ENCODE data around the gene GLS.
"Not testable (repeated sequence)": the region's sequence is repeated elsewhere in the genome, so short reads cannot be mapped to it uniquely, and the experiment has no call there.

GLS gene

DNA sequence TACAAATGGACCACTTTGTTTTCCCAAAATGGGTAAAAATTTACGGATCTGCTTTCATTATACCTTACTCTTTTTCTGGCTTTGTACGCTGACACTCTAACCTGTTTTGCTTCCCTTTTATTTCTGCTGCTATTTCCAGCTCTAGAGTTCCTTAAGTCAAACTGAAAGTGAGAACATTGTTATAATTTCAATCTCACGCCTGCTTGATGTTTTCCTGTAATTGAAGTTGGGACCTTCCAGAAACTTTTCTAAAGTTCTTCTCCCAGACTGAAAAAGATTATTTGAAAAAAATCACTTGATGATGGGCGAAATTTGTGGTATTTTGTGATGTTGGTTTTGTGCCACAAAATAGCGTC, 1.8 kb downstream of the GLS start:
- in situ Hi-C loops (cut with HindIII; ENCODE audit: low pct_unique_long_range_greater_than_20kb, low sequenced_read_pairs), result no loop called here
- DNase-seq (ENCODE audit: low read depth in 1 of 2, low spot score in 1 of 2), result no peak
- TF ChIP-seq JUND (IDR thresholded peaks at IDR 0.05; ENCODE audit: low read depth), result no peak

DNA sequence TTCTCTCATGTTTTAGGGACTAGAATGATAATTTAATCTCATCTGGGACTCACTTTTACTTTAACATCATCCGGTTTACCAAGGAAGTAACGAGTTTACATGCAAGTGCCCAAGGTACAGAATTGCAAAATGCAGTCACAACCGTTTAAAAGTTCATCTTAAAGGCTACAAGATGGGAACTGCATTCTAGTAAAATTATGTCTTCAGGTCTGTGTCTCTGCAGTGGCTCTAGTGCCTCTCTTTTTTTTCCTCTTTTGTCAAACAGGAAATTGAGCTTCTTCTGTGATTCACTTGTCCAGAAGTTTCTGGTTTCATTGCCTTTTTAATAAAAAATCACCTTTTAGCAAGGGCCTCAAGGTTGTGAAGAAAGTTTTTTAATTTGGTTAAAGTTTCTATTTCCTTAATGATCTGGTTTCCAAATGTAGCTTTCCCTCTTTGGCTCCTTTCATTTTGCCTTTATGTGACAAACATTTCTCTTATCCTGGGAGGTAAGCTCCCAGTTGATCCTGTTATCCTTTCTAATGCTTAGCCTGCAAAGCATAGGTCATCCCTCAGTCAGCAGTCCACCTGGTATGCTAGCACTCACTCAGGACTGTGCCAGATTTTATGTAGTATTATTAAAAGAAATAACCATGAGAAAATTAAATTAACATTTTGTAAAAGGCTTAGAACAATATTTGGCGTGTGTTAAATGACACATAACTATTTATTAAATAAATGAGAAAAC, 2.4 kb downstream of the GLS start:
- no peak for DNase-seq (ENCODE audit: low read depth in 1 of 2, low spot score in 1 of 2)
- TF ChIP-seq JUND (IDR thresholded peaks at IDR 0.05; ENCODE audit: low read depth), result no peak
- in situ Hi-C loops (cut with HindIII; ENCODE audit: low pct_unique_long_range_greater_than_20kb, low sequenced_read_pairs), result no loop called here

GRCh38 chr2:190885844-190886243, 5.2 kb downstream of the GLS start:
- DNase-seq (ENCODE audit: low read depth in 1 of 2, low spot score in 1 of 2); in situ Hi-C loops (cut with HindIII; ENCODE audit: low pct_unique_long_range_greater_than_20kb, low sequenced_read_pairs): not testable (repeated sequence)

GRCh38 chr2:190887089-190887488, 6.5 kb downstream of the GLS start:
- no peak for DNase-seq (ENCODE audit: low read depth in 1 of 2, low spot score in 1 of 2)
- in situ Hi-C loops (cut with HindIII; ENCODE audit: low pct_unique_long_range_greater_than_20kb, low sequenced_read_pairs), result no loop called here
- no peak for TF ChIP-seq JUND (IDR thresholded peaks at IDR 0.05; ENCODE audit: low read depth)

DNA sequence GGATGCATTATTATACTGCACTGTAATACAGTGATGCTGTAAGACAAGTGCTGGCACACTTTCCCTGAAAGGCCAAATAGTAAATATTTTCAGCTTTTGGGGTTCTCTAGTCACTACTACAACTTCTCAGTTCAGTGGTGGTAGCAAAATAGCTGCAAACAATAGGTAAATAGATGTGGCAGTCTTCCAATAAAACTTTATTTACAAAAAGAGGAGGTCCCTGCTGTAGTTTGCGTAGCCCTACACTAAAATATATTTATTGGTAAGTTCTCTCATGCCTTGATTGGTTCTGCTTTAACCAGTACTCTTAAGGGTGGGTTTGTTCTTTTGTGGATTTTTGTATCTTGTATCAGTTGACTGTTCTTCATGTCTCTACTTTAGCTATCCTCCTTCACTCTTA, 7.8 kb downstream of the GLS start:
- no peak for DNase-seq (ENCODE audit: low read depth in 1 of 2, low spot score in 1 of 2)
- in situ Hi-C loops (cut with HindIII; ENCODE audit: low pct_unique_long_range_greater_than_20kb, low sequenced_read_pairs), result no loop called here

GRCh38 chr2:190889175-190889943, 8.7 kb downstream of the GLS start:
- no peak for DNase-seq (ENCODE audit: low read depth in 1 of 2, low spot score in 1 of 2)
- in situ Hi-C loops (cut with HindIII; ENCODE audit: low pct_unique_long_range_greater_than_20kb, low sequenced_read_pairs), result no loop called here
- TF ChIP-seq JUND (IDR thresholded peaks at IDR 0.05; ENCODE audit: low read depth), result no peak

More for the DNA sequence above, 7.8 kb downstream of the GLS start:
- TF ChIP-seq JUND (IDR thresholded peaks at IDR 0.05; ENCODE audit: low read depth), result no peak

- DNase-seq (ENCODE audit: low read depth in 1 of 2, low spot score in 1 of 2), result no peak
- in situ Hi-C loops (cut with HindIII; ENCODE audit: low pct_unique_long_range_greater_than_20kb, low sequenced_read_pairs), result no loop called here
- TF ChIP-seq JUND (IDR thresholded peaks at IDR 0.05; ENCODE audit: low read depth), result no peak
Measured at GRCh38 chr2:190891372-190891771, 10.8 kb downstream of the GLS start.

DNA sequence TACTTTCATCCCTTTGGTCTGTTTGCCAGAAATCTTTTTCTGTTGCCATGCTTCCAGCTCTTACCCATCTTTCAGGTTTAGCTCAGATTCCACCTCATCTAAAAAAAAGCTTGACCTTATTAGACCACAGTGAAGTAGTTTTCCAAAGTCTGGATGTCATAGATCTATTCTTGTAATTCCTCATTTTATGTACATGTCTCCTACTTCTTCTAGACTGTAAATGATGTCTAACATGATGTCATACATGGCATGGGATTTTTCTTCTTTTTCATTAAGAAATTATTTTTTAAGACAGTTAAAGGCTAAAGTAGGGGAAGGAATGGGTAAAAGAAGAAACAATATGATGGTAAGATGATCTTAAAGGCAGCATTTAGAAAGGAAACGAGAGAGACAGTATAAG, 11.3 kb downstream of the GLS start:
- in situ Hi-C loops (cut with HindIII; ENCODE audit: low pct_unique_long_range_greater_than_20kb, low sequenced_read_pairs), result no loop called here
- no peak for DNase-seq (ENCODE audit: low read depth in 1 of 2, low spot score in 1 of 2)
- TF ChIP-seq JUND (IDR thresholded peaks at IDR 0.05; ENCODE audit: low read depth), result no peak

GRCh38 chr2:190893157-190893556, 12.5 kb downstream of the GLS start:
- no peak for DNase-seq (ENCODE audit: low read depth in 1 of 2, low spot score in 1 of 2)
- in situ Hi-C loops (cut with HindIII; ENCODE audit: low pct_unique_long_range_greater_than_20kb, low sequenced_read_pairs), result no loop called here
- TF ChIP-seq JUND (IDR thresholded peaks at IDR 0.05; ENCODE audit: low read depth), result no peak

DNA sequence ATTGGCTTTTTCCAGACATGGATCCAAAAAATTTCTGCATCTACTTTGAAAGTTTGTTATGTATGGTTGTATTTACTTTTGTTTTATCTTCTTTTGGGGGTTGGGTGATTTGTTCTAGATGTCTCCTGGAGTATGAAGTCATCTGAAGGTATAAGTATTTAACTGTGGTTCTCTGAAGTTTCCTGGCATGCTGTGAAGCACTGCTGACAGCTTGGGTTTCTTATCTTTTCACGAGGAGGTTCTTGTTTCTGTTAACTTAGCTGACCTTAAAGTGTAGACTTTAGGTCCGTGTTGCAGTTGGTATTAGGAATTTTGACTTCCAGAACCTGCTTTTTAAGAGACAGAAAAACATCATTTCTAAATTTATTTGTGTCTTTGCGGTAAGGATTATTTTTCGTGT, 15.9 kb downstream of the GLS start:
- in situ Hi-C loops (cut with HindIII; ENCODE audit: low pct_unique_long_range_greater_than_20kb, low sequenced_read_pairs), result no loop called here
- no peak for TF ChIP-seq JUND (IDR thresholded peaks at IDR 0.05; ENCODE audit: low read depth)
- DNase-seq (ENCODE audit: low read depth in 1 of 2, low spot score in 1 of 2), result no peak

DNA sequence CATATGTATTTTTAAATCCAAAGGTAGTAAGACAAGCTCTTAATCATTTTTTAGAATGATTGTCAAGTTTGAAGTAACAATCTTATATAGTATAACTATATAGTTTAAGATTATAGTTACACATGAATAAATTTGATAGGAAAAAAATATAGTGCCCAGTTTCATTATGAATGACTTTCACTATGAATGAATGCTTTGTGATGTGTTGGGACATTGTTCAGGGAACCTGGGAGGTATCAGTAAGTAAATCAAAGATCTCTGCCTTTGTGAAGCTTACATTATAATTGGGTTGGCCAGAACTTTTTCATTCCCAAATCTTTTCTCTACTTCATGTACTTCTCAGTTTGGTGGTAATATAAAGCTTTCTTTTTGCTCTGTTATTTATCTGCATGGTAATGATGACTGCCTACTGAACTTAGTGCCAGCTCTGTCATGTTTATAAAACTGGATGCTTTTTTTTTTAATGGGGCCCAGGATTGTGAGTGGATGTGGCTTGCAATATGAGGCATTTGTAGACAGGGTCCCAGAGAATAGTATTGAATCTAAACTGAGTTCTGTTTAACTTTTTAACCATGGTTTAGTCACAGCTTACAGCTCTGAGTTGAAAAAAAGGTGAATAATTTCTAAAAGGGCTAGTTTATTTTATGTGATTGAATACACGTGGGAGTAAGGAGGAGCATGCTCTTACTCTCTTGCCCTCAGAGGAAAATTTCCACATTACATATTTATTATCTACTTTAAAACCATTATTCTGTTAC, 23.3 kb downstream of the GLS start:
- TF ChIP-seq JUND (IDR thresholded peaks at IDR 0.05; ENCODE audit: low read depth), result no peak

DNA sequence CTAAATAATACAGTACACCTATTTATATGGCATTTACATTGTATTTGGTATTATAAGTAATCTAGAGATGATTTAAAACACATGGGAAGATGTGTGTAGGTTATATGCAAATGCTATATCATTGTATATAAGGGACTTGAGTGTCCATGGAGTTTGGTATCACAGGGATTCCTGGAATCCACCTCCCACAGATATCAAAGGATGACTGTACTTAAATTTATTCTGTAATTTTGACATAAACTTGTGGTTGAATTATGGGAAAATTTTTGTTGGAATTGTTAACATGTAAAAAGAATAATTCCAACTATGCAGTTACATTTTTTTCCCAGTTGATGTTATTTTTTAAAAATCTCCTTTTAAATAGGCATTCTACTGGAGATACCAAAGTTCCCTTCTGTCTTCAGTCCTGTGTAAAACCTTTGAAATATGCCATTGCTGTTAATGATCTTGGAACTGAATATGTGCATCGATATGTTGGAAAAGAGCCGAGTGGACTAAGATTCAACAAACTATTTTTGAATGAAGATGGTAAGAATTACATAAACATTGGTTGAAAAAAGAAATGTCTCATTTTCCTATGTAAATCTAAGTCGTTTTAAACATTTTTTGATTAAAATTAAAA, 24.1 kb downstream of the GLS start:
- no peak for DNase-seq (ENCODE audit: low read depth in 1 of 2, low spot score in 1 of 2)
- no peak for TF ChIP-seq JUND (IDR thresholded peaks at IDR 0.05; ENCODE audit: low read depth)
- in situ Hi-C loops (cut with HindIII; ENCODE audit: low pct_unique_long_range_greater_than_20kb, low sequenced_read_pairs), result no loop called here

More for the DNA sequence above, 23.3 kb downstream of the GLS start:
- no peak for DNase-seq (ENCODE audit: low read depth in 1 of 2, low spot score in 1 of 2)
- in situ Hi-C loops (cut with HindIII; ENCODE audit: low pct_unique_long_range_greater_than_20kb, low sequenced_read_pairs), result no loop called here
